ENCODE data around the gene EPHA7.

DNA sequence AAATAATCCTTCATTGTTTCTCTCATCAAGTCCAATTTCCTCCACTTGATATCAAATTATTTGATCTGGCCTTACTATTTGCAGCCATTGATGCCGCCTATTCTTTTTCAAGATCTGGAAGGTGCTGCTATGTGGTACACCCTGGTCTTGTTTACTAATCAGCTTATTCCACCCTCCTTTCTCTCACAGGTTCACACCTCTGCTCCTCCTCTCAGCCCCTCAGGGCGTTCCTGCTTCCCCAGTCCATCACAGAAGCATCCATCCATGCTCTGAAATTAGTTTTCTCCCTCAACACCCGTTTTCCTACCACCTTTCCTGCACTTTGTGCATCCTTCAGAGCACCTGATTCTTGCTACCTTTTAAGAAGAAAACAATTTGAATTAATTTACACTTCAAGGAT is 183.6 kb downstream of the EPHA7 start:
- TF ChIP-seq, protein P1, sequence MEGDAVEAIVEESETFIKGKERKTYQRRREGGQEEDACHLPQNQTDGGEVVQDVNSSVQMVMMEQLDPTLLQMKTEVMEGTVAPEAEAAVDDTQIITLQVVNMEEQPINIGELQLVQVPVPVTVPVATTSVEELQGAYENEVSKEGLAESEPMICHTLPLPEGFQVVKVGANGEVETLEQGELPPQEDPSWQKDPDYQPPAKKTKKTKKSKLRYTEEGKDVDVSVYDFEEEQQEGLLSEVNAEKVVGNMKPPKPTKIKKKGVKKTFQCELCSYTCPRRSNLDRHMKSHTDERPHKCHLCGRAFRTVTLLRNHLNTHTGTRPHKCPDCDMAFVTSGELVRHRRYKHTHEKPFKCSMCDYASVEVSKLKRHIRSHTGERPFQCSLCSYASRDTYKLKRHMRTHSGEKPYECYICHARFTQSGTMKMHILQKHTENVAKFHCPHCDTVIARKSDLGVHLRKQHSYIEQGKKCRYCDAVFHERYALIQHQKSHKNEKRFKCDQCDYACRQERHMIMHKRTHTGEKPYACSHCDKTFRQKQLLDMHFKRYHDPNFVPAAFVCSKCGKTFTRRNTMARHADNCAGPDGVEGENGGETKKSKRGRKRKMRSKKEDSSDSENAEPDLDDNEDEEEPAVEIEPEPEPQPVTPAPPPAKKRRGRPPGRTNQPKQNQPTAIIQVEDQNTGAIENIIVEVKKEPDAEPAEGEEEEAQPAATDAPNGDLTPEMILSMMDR (IDR thresholded peaks at IDR 0.05), result no peak
- TF ChIP-seq POLR2A (IDR thresholded peaks at IDR 0.05; ENCODE audit: low read depth) (no peak), POLR2AphosphoS5 (IDR thresholded peaks at IDR 0.05) (no peak), EP300 (IDR thresholded peaks at IDR 0.05) (no peak)
